Measurements from ENCODE around the gene LMF1. TPM values are rescaled to one million over a fixed set of nuclear protein-coding genes. Genes with fewer than 3 reads are reported as not detected.

The LMF1 gene
- total RNA-seq (2013): 7.0 TPM
- 10 to 100 TPM in 2 of 3 donors, 1 to 10 TPM in 1; 5.9 to 14.7 (median 10.6) TPM for polyA plus RNA-seq
- polyA minus RNA-seq: 12.0 and 14.1 TPM in 2 replicates
- 1.6 to 7.7 (median 5.1) reads per million in 11 experiments for total RNA-seq

- H2AFZ ChIP-seq (ENCODE audit: insufficient read depth, low read depth, low read length, poor library complexity, severe bottlenecking): peak within 1 kb of the TSS; percentile 99
- peaks cover 11% of the 10 kb centered on the region for H3K4me1 Mint-ChIP-seq
- H3K27ac Mint-ChIP-seq: peak within 1 kb of the TSS in 5 of 7 donors; percentile 18 to 80 (median 50)
- H3K4me2 ChIP-seq (replicated peaks; ENCODE audit: extremely low read depth, low read length, poor library complexity, severe bottlenecking): peak within 1 kb of the TSS; percentile 97
- peak; percentile 88 to 92 (median 91) for DNase-seq
- peaks cover 0 to 15% of the 10 kb centered on the region in 2 donors for H3K27me3 ChIP-seq (ENCODE audit: control insufficient read depth in 2 of 2, insufficient read depth in 2 of 2, low read length in 2 of 2)
- no peaks in the 10 kb centered on the region for H3K79me2 ChIP-seq (ENCODE audit: insufficient read depth, low read length)
- peaks cover 7 to 27% (median 13%) of the 10 kb centered on the region in 7 donors for H3K9me3 Mint-ChIP-seq
- no peaks in the 10 kb centered on the region for H4K20me1 ChIP-seq (ENCODE audit: insufficient read depth, low read length)
- no peak for TF ChIP-seq CTCF (IDR thresholded peaks at IDR 0.05)
- peaks cover 12 to 21% of the 10 kb centered on the region in 2 donors for H3K4me1 ChIP-seq (ENCODE audit: control insufficient read depth in 1 of 2, insufficient read depth in 2 of 2, low read length in 2 of 2)
- 3% methylated on average over 68 of the region's 71 CpGs for WGBS (ENCODE audit: insufficient coverage)
- peak within 1 kb of the TSS; percentile 89 for H3K9ac ChIP-seq (ENCODE audit: insufficient read depth, low read length, poor library complexity, severe bottlenecking)
- H3K27ac ChIP-seq (ENCODE audit: low read depth in 1 of 2, low read length in 2 of 2): peak within 1 kb of the TSS; percentile 42 to 80
- peaks cover 2 to 20% of the 10 kb centered on the region in 2 donors for H3K36me3 ChIP-seq (replicated peaks in 1 of 2; ENCODE audit: control insufficient read depth in 1 of 2, insufficient read depth in 2 of 2, low read length in 2 of 2)
- H3K9me3 ChIP-seq (replicated peaks in 1 of 2; ENCODE audit: control insufficient read depth in 1 of 2, insufficient read depth in 1 of 2, low read length in 2 of 2): peaks cover 8 to 25% of the 10 kb centered on the region in 2 donors
- H3K4me3 Mint-ChIP-seq: peak within 1 kb of the TSS; percentile 84 to 86
- H3K36me3 Mint-ChIP-seq: peaks cover 21 to 28% of the 10 kb centered on the region in 2 donors
- intact Hi-C loops (cut with micrococcal nuclease): loop anchor here in 1 of 2 donors (2.0 kb wide), 1 partner anchor 164 kb away; no protein-coding TSS in a partner anchor
- H3K4me3 ChIP-seq (replicated peaks in 1 of 3; ENCODE audit: low read depth in 2 of 3, low read length in 3 of 3): peak within 1 kb of the TSS; percentile 60 to 90 (median 86)
- H3K27me3 Mint-ChIP-seq (ENCODE audit: low read depth in 3 of 3): peaks cover 9 to 25% (median 10%) of the 10 kb centered on the region in 3 donors
Observed at GRCh38 chr16:970766-971581, at the start of gene LMF1. Gene LMF1 (minus strand): TSS chr16:970984. CDS start chr16:970980, 4 bp downstream.

- Histone ChIP-seq H3K27me3 (ENCODE audit: control insufficient read depth in 2 of 2, insufficient read depth in 2 of 2, low read length in 2 of 2) (no peaks in the 10 kb centered on the region), H3K4me1 (ENCODE audit: control insufficient read depth in 1 of 2, insufficient read depth in 2 of 2, low read length in 2 of 2) (no peaks in the 10 kb centered on the region), H2AFZ (ENCODE audit: insufficient read depth, low read depth, low read length, poor library complexity, severe bottlenecking) (no peak overlapping the region), H3K4me3 (replicated peaks in 1 of 3; ENCODE audit: low read depth in 2 of 3, low read length in 3 of 3) (no peak overlapping the region), H3K27ac (ENCODE audit: low read depth in 1 of 2, low read length in 2 of 2) (no peak overlapping the region), H3K9ac (ENCODE audit: insufficient read depth, low read length, poor library complexity, severe bottlenecking) (no peak overlapping the region), H3K4me2 (replicated peaks; ENCODE audit: extremely low read depth, low read length, poor library complexity, severe bottlenecking) (no peak overlapping the region), H4K20me1 (ENCODE audit: insufficient read depth, low read length) (no peaks in the 10 kb centered on the region), H3K9me3 (replicated peaks in 1 of 2; ENCODE audit: control insufficient read depth in 1 of 2, insufficient read depth in 1 of 2, low read length in 2 of 2) (no peaks in the 10 kb centered on the region), H3K36me3 (replicated peaks in 1 of 2; ENCODE audit: control insufficient read depth in 1 of 2, insufficient read depth in 2 of 2, low read length in 2 of 2) (no peaks in the 10 kb centered on the region), H3K79me2 (ENCODE audit: insufficient read depth, low read length) (no peaks in the 10 kb centered on the region)
- Mint-ChIP-seq H3K4me1 (no peaks in the 10 kb centered on the region), H3K9me3 (no peaks in the 10 kb centered on the region), H3K4me3 (no peak overlapping the region), H3K27ac (no peak overlapping the region), H3K36me3 (no peaks in the 10 kb centered on the region), H3K27me3 (ENCODE audit: low read depth in 3 of 3) (peaks cover 2 to 5% (median 4%) of the 10 kb centered on the region in 3 donors)
- 93% methylated on average over 11 of the region's 11 CpGs for WGBS (ENCODE audit: insufficient coverage)
- intact Hi-C loops (cut with micrococcal nuclease): no loop called here
- no peak for TF ChIP-seq CTCF (IDR thresholded peaks at IDR 0.05)
- DNase-seq: no peak
Observed at GRCh38 chr16:1020091-1020399, 49.3 kb upstream of the LMF1 start.

Measured in CD14-positive monocyte (primary cell).